ENCODE data around the gene TNKS1BP1.

- no peak for TF ChIP-seq CTCF (IDR thresholded peaks at IDR 0.05; ENCODE audit: low read depth, low read length, missing input control)
- TF ChIP-seq MAX (IDR thresholded peaks at IDR 0.05), result no peak
- TF ChIP-seq EGR1 (IDR thresholded peaks at IDR 0.05; ENCODE audit: low read depth in 2 of 2), result no peak
- TF ChIP-seq ATF3 (IDR thresholded peaks at IDR 0.05), result no peak
- TF ChIP-seq FOXA1 (IDR thresholded peaks at IDR 0.05), result no peak
- no peak for TF ChIP-seq HNF4G (IDR thresholded peaks at IDR 0.05)
- no peak for TF ChIP-seq REST (IDR thresholded peaks at IDR 0.05)
- no peak for TF ChIP-seq TAF1 (conservative IDR thresholded peaks at IDR 0.05)
- no peak for TF ChIP-seq ZBTB33 (IDR thresholded peaks at IDR 0.05)
- TF ChIP-seq RAD21 (IDR thresholded peaks at IDR 0.05), result no peak
- no peak for TF ChIP-seq HNF4A (conservative IDR thresholded peaks at IDR 0.05)
Measured at GRCh38 chr11:57361926-57362325, 37.2 kb upstream of the TNKS1BP1 start.

Measured in liver (tissue), 3 donors.